GM23338 (cell line): ENCODE data around the gene GRIPAP1. TPM values are rescaled to one million over a fixed set of nuclear protein-coding genes. Genes with fewer than 3 reads are reported as not detected.

Source experiments
- ATAC-seq: fragments of 200-7000 bp; cut with Tn5 transposase; 3 replicates; pipeline ENCODE4 v1.9.1; 2020
- DNase-seq: peaks from one replicate; pipeline ENCODE4 v3.0.0-alpha.2; 2015; ENCODE audit warnings: low spot score
- H2AFZ ChIP-seq: fragments of 200-600 bp; sonication (generic); 2 replicates; pipeline ENCODE4 v1.8.0; 2016; ENCODE audit warnings: antibody characterized with exemption, mild to moderate bottlenecking, moderate library complexity
- H3F3A ChIP-seq: fragments of 200-600 bp; sonication (generic); replicated peaks from 2 replicates; pipeline ENCODE4 v1.8.0; 2017; ENCODE audit warnings: antibody characterized with exemption, mixed run types, low read depth
- H3K27ac ChIP-seq: fragments of 200-600 bp; sonication (generic); 2 replicates; pipeline ENCODE4 v1.6.1; 2016; ENCODE audit warnings: low read depth
- H3K27me3 ChIP-seq: fragments of 200-600 bp; sonication (generic); 2 replicates; pipeline ENCODE4 v1.8.0; 2016; ENCODE audit warnings: mild to moderate bottlenecking, mixed run types, moderate library complexity; ENCODE audit not compliant: insufficient read depth
- H3K36me3 ChIP-seq: fragments of 200-600 bp; sonication (generic); 2 replicates; pipeline ENCODE4 v1.8.0; 2016; ENCODE audit warnings: mild to moderate bottlenecking; ENCODE audit not compliant: insufficient read depth
- H3K4me1 ChIP-seq: fragments of 200-600 bp; sonication (generic); 2 replicates; pipeline ENCODE4 v1.8.0; 2016; ENCODE audit warnings: mild to moderate bottlenecking, moderate library complexity; ENCODE audit not compliant: insufficient read depth
- H3K4me2 ChIP-seq: fragments of 200-600 bp; sonication (generic); 2 replicates; pipeline ENCODE4 v1.7.1; 2017; ENCODE audit warnings: mixed run types
- H3K4me3 ChIP-seq: fragments of 200-600 bp; sonication (generic); 2 replicates; pipeline ENCODE4 v1.6.1; 2016; ENCODE audit warnings: mixed run types
- H3K79me2 ChIP-seq: fragments of 200-600 bp; sonication (generic); replicated peaks from 2 replicates; pipeline ENCODE4 v1.8.0; 2017; ENCODE audit warnings: mild to moderate bottlenecking; ENCODE audit not compliant: insufficient read depth
- H3K9me2 ChIP-seq: fragments of 200-600 bp; sonication (generic); 2 replicates; pipeline ENCODE4 v1.8.0; 2017; ENCODE audit not compliant: insufficient read depth
- H4K20me1 ChIP-seq: fragments of 200-600 bp; sonication (generic); replicated peaks from 2 replicates; pipeline ENCODE4 v1.8.0; 2017; ENCODE audit warnings: mild to moderate bottlenecking; ENCODE audit not compliant: insufficient read depth
- H3K27ac Mint-ChIP-seq: 2 replicates; pipeline ENCODE4 v1.8.0; 2020; ENCODE audit warnings: inconsistent platforms, mild to moderate bottlenecking, moderate library complexity, mixed read lengths
- H3K27me3 Mint-ChIP-seq: 3 replicates; pipeline ENCODE4 v1.8.0; 2022; ENCODE audit warnings: low read depth, mild to moderate bottlenecking, moderate library complexity, mixed read lengths, inconsistent platforms; ENCODE audit not compliant: insufficient read depth, poor library complexity
- H3K36me3 Mint-ChIP-seq: 3 replicates; pipeline ENCODE4 v1.8.0; 2021; ENCODE audit warnings: low read depth, mild to moderate bottlenecking, inconsistent platforms, moderate library complexity, mixed read lengths
- H3K4me1 Mint-ChIP-seq: 3 replicates; pipeline ENCODE4 v1.8.0; 2020; ENCODE audit warnings: mild to moderate bottlenecking, inconsistent platforms, mixed read lengths
- H3K4me3 Mint-ChIP-seq: 3 replicates; pipeline ENCODE4 v1.8.0; 2021; ENCODE audit warnings: moderate library complexity, mild to moderate bottlenecking, inconsistent platforms, mixed read lengths
- H3K9me3 Mint-ChIP-seq: 3 replicates; pipeline ENCODE4 v1.8.0; 2020; ENCODE audit warnings: moderate library complexity, mild to moderate bottlenecking, inconsistent platforms, mixed read lengths
- CREB1 ChIP-seq: fragments of 250-450 bp; sonication (Bioruptor Pico); IDR thresholded peaks from 2 replicates; pipeline ENCODE4 v1.5.0; 2020; ENCODE audit warnings: low read depth, mild to moderate bottlenecking, moderate library complexity
- ETS1 ChIP-seq: IDR thresholded peaks from 2 replicates; pipeline ENCODE4 v1.6.1; 2016; ENCODE audit warnings: antibody characterized with exemption
- EZH2phosphoT487 ChIP-seq: fragments of 200-600 bp; sonication (generic); IDR thresholded peaks from one replicate; pipeline ENCODE4 v1.8.1; 2018; ENCODE audit warnings: antibody characterized with exemption; ENCODE audit not compliant: unreplicated experiment
- POLR2AphosphoS5 ChIP-seq: IDR thresholded peaks from 2 replicates; pipeline ENCODE4 v1.6.1; 2016; ENCODE audit warnings: antibody characterized with exemption, low read depth
- STAT1 ChIP-seq: IDR thresholded peaks from one replicate; pipeline ENCODE4 v1.6.1; 2016; ENCODE audit warnings: antibody characterized with exemption; ENCODE audit not compliant: unreplicated experiment
- ZNF114 ChIP-seq: fragments of 250-450 bp; sonication (Bioruptor Pico); IDR thresholded peaks from 2 replicates; pipeline ENCODE4 v1.5.0; 2020; ENCODE audit warnings: mild to moderate bottlenecking, moderate library complexity
- ZNF331 ChIP-seq: fragments of 250-450 bp; sonication (Bioruptor Pico); IDR thresholded peaks from 2 replicates; pipeline ENCODE4 v1.5.0; 2020; ENCODE audit warnings: low read depth, mild to moderate bottlenecking, moderate library complexity
- polyA plus RNA-seq: library from polyadenylated mRNA; unstranded; fragments of >200 nt; fragmentation: Nextera tagmentation; extraction: Ambion mirVana; gene quantifications from 2 replicates; pipeline ENCODE4 v1.2.1, GENCODE V29; 2016
- total RNA-seq: library from RNA; depleted of rRNA; stranded (reverse); fragments of >200 nt; shearing (Covaris generic); gene quantifications from 2 replicates; pipeline ENCODE4 v1.2.3, GENCODE V29; 2014
- TF ChIP-seq, protein P1 (sequence below): IDR thresholded peaks from one replicate; pipeline ENCODE4 v1.6.1; 2018; ENCODE audit warnings: antibody characterized with exemption; ENCODE audit not compliant: unreplicated experiment
- TF ChIP-seq, protein P2 (sequence below): fragments of 250-450 bp; sonication (Bioruptor Pico); IDR thresholded peaks from 2 replicates; pipeline ENCODE4 v1.5.0; 2020; ENCODE audit warnings: mild to moderate bottlenecking, moderate library complexity

GRIPAP1 gene
- total and polyA plus RNA-seq, 2 experiments from 2014 or later = 39.1 to 62.2 TPM

- TF ChIP-seq, protein P1, sequence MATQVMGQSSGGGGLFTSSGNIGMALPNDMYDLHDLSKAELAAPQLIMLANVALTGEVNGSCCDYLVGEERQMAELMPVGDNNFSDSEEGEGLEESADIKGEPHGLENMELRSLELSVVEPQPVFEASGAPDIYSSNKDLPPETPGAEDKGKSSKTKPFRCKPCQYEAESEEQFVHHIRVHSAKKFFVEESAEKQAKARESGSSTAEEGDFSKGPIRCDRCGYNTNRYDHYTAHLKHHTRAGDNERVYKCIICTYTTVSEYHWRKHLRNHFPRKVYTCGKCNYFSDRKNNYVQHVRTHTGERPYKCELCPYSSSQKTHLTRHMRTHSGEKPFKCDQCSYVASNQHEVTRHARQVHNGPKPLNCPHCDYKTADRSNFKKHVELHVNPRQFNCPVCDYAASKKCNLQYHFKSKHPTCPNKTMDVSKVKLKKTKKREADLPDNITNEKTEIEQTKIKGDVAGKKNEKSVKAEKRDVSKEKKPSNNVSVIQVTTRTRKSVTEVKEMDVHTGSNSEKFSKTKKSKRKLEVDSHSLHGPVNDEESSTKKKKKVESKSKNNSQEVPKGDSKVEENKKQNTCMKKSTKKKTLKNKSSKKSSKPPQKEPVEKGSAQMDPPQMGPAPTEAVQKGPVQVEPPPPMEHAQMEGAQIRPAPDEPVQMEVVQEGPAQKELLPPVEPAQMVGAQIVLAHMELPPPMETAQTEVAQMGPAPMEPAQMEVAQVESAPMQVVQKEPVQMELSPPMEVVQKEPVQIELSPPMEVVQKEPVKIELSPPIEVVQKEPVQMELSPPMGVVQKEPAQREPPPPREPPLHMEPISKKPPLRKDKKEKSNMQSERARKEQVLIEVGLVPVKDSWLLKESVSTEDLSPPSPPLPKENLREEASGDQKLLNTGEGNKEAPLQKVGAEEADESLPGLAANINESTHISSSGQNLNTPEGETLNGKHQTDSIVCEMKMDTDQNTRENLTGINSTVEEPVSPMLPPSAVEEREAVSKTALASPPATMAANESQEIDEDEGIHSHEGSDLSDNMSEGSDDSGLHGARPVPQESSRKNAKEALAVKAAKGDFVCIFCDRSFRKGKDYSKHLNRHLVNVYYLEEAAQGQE = no peak
- TF ChIP-seq POLR2AphosphoS5 (no peak), EZH2phosphoT487 (no peak), CREB1 (no peak), ZNF331 (CRISPR knock-in tag) (no peak), ZNF114 (no peak)
These were observed 41.9 kb upstream of the GRIPAP1 start (continued) for GRCh38 chrX:49043987-49044281.

DNA sequence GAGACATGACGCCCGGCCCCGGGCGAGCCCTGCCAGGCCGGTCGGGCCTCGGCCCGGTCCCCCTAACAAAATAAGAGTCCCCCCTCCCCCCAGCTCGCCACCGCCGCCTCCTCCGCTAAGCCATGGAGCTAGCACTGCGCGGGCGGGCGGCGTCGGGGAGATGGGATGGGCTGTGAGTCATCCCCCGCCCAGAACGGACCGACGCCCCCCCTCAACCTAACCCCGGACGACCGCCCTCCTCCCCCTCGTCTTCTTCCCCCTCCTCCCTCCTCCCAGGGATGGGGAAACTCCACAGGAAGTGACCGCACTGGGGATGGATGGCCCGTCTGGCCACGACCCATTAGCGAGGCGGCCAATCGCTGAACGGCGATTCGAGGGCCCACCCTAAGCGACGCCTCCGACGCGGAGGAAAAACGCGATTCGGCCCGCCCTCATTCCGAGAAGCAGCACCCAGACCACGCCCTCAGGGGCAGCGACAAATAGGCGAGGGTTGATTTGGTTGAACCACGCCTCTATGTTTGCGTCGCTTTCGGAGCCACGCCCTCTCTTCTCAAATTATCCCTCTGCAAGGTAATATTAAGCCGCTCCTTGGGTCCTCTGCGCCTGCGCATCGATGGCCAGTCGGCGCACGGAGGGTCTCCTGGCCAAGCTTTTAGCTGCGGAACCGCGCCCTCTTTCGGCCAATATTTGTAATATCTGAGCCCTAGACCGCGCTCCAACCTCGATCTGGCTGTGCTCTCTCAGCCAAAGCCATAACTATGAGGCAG, 41.3 kb upstream of the GRIPAP1 start, which contains the start of gene TFE3:
Gene TFE3, minus strand, starts transcription at position 138 of the 767 bp plus-strand sequence. Its CDS starts 131 bp downstream, at position 7.
- peak within 1 kb of the TSS; percentile 94 for H3K27ac ChIP-seq
- H3K4me2 ChIP-seq = peak within 1 kb of the TSS; percentile 74
- ATAC-seq (peak; percentile 72), DNase-seq (peak; percentile 98)
- Mint-ChIP-seq H3K36me3 (peaks cover 18% of the 10 kb centered on the region), H3K4me1 (peaks cover 24% of the 10 kb centered on the region), H3K4me3 (peak within 1 kb of the TSS; percentile 96), H3K9me3 (no peaks in the 10 kb centered on the region; the same call in 2 of the 3 replicates), H3K27ac (peak within 1 kb of the TSS; percentile 97), H3K27me3 (peaks cover 21% of the 10 kb centered on the region)
- H4K20me1 ChIP-seq = no peaks in the 10 kb centered on the region
- H3K79me2 ChIP-seq = peaks cover 30% of the 10 kb centered on the region
- peak within 1 kb of the TSS; percentile 77 for H3K4me3 ChIP-seq
- no peaks in the 10 kb centered on the region for H3F3A ChIP-seq
- H3K9me2 ChIP-seq = no peaks in the 10 kb centered on the region
- 0 out of 2 replicates have a peak, but pooled peaks cover 5% of the 10 kb centered on the region for H3K36me3 ChIP-seq
- H2AFZ ChIP-seq = no peak within 1 kb of the TSS
- H3K4me1 ChIP-seq = peaks cover 4% of the 10 kb centered on the region
- no peaks in the 10 kb centered on the region for H3K27me3 ChIP-seq
- TF ChIP-seq, protein P1 = no peak
- TF ChIP-seq, protein P2, sequence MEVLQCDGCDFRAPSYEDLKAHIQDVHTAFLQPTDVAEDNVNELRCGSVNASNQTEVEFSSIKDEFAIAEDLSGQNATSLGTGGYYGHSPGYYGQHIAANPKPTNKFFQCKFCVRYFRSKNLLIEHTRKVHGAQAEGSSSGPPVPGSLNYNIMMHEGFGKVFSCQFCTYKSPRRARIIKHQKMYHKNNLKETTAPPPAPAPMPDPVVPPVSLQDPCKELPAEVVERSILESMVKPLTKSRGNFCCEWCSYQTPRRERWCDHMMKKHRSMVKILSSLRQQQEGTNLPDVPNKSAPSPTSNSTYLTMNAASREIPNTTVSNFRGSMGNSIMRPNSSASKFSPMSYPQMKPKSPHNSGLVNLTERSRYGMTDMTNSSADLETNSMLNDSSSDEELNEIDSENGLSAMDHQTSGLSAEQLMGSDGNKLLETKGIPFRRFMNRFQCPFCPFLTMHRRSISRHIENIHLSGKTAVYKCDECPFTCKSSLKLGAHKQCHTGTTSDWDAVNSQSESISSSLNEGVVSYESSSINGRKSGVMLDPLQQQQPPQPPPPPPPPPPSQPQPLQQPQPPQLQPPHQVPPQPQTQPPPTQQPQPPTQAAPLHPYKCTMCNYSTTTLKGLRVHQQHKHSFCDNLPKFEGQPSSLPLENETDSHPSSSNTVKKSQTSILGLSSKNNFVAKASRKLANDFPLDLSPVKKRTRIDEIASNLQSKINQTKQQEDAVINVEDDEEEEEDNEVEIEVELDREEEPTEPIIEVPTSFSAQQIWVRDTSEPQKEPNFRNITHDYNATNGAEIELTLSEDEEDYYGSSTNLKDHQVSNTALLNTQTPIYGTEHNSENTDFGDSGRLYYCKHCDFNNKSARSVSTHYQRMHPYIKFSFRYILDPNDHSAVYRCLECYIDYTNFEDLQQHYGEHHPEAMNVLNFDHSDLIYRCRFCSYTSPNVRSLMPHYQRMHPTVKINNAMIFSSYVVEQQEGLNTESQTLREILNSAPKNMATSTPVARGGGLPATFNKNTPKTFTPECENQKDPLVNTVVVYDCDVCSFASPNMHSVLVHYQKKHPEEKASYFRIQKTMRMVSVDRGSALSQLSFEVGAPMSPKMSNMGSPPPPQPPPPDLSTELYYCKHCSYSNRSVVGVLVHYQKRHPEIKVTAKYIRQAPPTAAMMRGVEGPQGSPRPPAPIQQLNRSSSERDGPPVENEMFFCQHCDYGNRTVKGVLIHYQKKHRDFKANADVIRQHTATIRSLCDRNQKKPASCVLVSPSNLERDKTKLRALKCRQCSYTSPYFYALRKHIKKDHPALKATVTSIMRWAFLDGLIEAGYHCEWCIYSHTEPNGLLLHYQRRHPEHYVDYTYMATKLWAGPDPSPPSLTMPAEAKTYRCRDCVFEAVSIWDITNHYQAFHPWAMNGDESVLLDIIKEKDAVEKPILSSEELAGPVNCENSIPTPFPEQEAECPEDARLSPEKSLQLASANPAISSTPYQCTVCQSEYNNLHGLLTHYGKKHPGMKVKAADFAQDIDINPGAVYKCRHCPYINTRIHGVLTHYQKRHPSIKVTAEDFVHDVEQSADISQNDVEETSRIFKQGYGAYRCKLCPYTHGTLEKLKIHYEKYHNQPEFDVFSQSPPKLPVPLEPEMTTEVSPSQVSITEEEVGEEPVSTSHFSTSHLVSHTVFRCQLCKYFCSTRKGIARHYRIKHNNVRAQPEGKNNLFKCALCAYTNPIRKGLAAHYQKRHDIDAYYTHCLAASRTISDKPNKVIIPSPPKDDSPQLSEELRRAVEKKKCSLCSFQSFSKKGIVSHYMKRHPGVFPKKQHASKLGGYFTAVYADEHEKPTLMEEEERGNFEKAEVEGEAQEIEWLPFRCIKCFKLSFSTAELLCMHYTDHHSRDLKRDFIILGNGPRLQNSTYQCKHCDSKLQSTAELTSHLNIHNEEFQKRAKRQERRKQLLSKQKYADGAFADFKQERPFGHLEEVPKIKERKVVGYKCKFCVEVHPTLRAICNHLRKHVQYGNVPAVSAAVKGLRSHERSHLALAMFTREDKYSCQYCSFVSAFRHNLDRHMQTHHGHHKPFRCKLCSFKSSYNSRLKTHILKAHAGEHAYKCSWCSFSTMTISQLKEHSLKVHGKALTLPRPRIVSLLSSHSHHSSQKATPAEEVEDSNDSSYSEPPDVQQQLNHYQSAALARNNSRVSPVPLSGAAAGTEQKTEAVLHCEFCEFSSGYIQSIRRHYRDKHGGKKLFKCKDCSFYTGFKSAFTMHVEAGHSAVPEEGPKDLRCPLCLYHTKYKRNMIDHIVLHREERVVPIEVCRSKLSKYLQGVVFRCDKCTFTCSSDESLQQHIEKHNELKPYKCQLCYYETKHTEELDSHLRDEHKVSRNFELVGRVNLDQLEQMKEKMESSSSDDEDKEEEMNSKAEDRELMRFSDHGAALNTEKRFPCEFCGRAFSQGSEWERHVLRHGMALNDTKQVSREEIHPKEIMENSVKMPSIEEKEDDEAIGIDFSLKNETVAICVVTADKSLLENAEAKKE (CRISPR knock-in tag) = no peak
- TF ChIP-seq STAT1 = no peak
- no peak for TF ChIP-seq ETS1
- no peak for TF ChIP-seq ZNF331 (CRISPR knock-in tag)
- no peak for TF ChIP-seq ZNF114
- no peak for TF ChIP-seq EZH2phosphoT487
- TF ChIP-seq CREB1 = peak; percentile 68
